Measurements from ENCODE around the gene CHN1.

Gene CHN1

GRCh38 chr2:174780191-174780840 is 224.9 kb downstream of the CHN1 start:
- no peak for DNase-seq

- DNase-seq: no peak
Measured at GRCh38 chr2:174779361-174779928, 225.7 kb downstream of the CHN1 start.

- peak; percentile 49 to 50 for DNase-seq
Measured at GRCh38 chr2:174778085-174778981, 226.8 kb downstream of the CHN1 start.

GRCh38 chr2:174777347-174778084 is 227.7 kb downstream of the CHN1 start:
- no peak for DNase-seq

- no peak for DNase-seq
Measured at GRCh38 chr2:174776675-174777074, 228.5 kb downstream of the CHN1 start.

- DNase-seq: no peak
Measured at GRCh38 chr2:174776223-174776622, 229.0 kb downstream of the CHN1 start.

- DNase-seq: no peak
Measured at GRCh38 chr2:174775571-174775980, 229.6 kb downstream of the CHN1 start.

GRCh38 chr2:174774886-174775285 is 230.3 kb downstream of the CHN1 start:
- DNase-seq: no peak

- no peak for DNase-seq
Measured at GRCh38 chr2:174773215-174773614, 232.0 kb downstream of the CHN1 start.

GRCh38 chr2:174772472-174772801 is 232.7 kb downstream of the CHN1 start:
- DNase-seq: no peak

GRCh38 chr2:174771631-174772471 is 233.3 kb downstream of the CHN1 start:
- DNase-seq: peak in 1 of 2 donors; percentile 54

- no peak for DNase-seq
Measured at GRCh38 chr2:174771136-174771535, 234.0 kb downstream of the CHN1 start.

- no peak for DNase-seq
Measured at GRCh38 chr2:174768557-174768956, 236.6 kb downstream of the CHN1 start.

GRCh38 chr2:174766271-174766670 is 238.9 kb downstream of the CHN1 start:
- DNase-seq: no peak

GRCh38 chr2:174765576-174765975 is 239.6 kb downstream of the CHN1 start:
- DNase-seq: no peak

GRCh38 chr2:174764280-174765255 is 240.6 kb downstream of the CHN1 start, which contains the start of gene CHRNA1:
CHRNA1 (minus strand) TSS chr2:174764472; CDS start chr2:174764394, 78 bp downstream.
- no peak for DNase-seq

- no peak for DNase-seq
Measured at GRCh38 chr2:174763780-174764179, 241.4 kb downstream of the CHN1 start.

- DNase-seq: no peak
Measured at GRCh38 chr2:174762464-174762863, 242.7 kb downstream of the CHN1 start.

GRCh38 chr2:174761837-174762236 is 243.3 kb downstream of the CHN1 start:
- no peak for DNase-seq

- no peak for DNase-seq
Measured at GRCh38 chr2:174760845-174761473, 244.2 kb downstream of the CHN1 start.
